Measurements from ENCODE around the gene CD3E. TPM values are rescaled to one million over a fixed set of nuclear protein-coding genes. Genes with fewer than 3 reads are reported as not detected.

Gene CD3E
- total and polyA plus RNA-seq, 2 donors (not counting 1 experiment from before 2014, with no cell fraction given): 1.0 to 1.7 TPM

GRCh38 chr11:118364956-118365615 lies 60.6 kb downstream of the CD3E start:
- no peak overlapping the region for H3K27ac Mint-ChIP-seq
- H3K27me3 Mint-ChIP-seq: no peaks in the 10 kb centered on the region
- WGBS (ENCODE audit: insufficient coverage): 100% methylated on average over 1 of the region's 3 CpGs

More at GRCh38 chr11:118364956-118365615, 60.6 kb downstream of the CD3E start:
- Mint-ChIP-seq H3K9me3 (ENCODE audit: insufficient read depth) (no peaks in the 10 kb centered on the region), H3K4me3 (no peak overlapping the region), H3K4me1 (peaks cover 27% of the 10 kb centered on the region)
- no peak overlapping the region for H3K27ac ChIP-seq (ENCODE audit: low read length in 2 of 2)
- TF ChIP-seq EZH2 (IDR thresholded peaks at IDR 0.05; ENCODE audit: borderline replicate concordance, insufficient read depth, low read depth, low read length, poor library complexity, severe bottlenecking) (no peak), CTCF (IDR thresholded peaks at IDR 0.05) (no peak)
- ChIA-PET CTCF (interaction anchor here (0.7 to 2.6 kb wide), 4 partner anchors 12 to 982 kb away, joined by 3 to 8 read pairs (median 6); no protein-coding TSS in a partner anchor), POLR2A (no interaction called here)
- peaks cover 8 to 59% of the 10 kb centered on the region in 2 experiments for H3K36me3 ChIP-seq (replicated peaks in 1 of 2; ENCODE audit: control extremely low read depth in 1 of 2, control insufficient read depth in 1 of 2, extremely low read depth in 1 of 2, insufficient read depth in 2 of 2, low read length in 1 of 2)
- intact Hi-C loops (cut with micrococcal nuclease): no loop called here
- peaks cover 21% of the 10 kb centered on the region for H4K20me1 ChIP-seq (ENCODE audit: control insufficient read depth, insufficient read depth, low read length, poor library complexity, severe bottlenecking)
- no peak overlapping the region for H3K4me3 ChIP-seq (ENCODE audit: control extremely low read depth in 1 of 5, extremely low read depth in 1 of 5, insufficient read depth in 1 of 5, low read depth in 2 of 5, low read length in 4 of 5)
- no peak overlapping the region for H3K9ac ChIP-seq (ENCODE audit: low read length)
- H2AFZ ChIP-seq (ENCODE audit: insufficient read depth, low read depth, low read length, poor library complexity, severe bottlenecking): no peak overlapping the region
- DNase-seq (no peak), ATAC-seq (ENCODE audit: low read depth) (no peak)
- H3K4me1 ChIP-seq (ENCODE audit: control insufficient read depth in 2 of 2, insufficient read depth in 2 of 2, low read length in 2 of 2): peaks cover 12 to 14% of the 10 kb centered on the region in 2 donors
- H3K9me3 ChIP-seq (ENCODE audit: control extremely low read depth in 1 of 3, control insufficient read depth in 2 of 3, insufficient read depth in 1 of 3, low read length in 2 of 3): no peaks in the 10 kb centered on the region
- peaks cover 59% of the 10 kb centered on the region for H3K79me2 ChIP-seq (ENCODE audit: control insufficient read depth, insufficient read depth, low read length)
- H3K27me3 ChIP-seq (replicated peaks in 1 of 4; ENCODE audit: control extremely low read depth in 1 of 4, control insufficient read depth in 3 of 4, insufficient read depth in 4 of 4, low read length in 3 of 4): no peaks in the 10 kb centered on the region
- H3K4me2 ChIP-seq (replicated peaks; ENCODE audit: low read depth, low read length, poor library complexity, severe bottlenecking): no peak overlapping the region

Small RNA genes within 50 kb of the gene (small RNA-seq; reads per million reads assigned to genes)
- not detected for gene AP001582.1 (ENCODE audit: insufficient read length, low read depth, low replicate concordance)

Other genes with a start within 250 kb of the CD3E start
- gene TMPRSS4, start 227.7 kb upstream of the CD3E start, total RNA-seq: not detected in 2 replicates
- gene TMPRSS4, start 227.7 kb upstream of the CD3E start, polyA plus RNA-seq: not detected in 2 replicates
- 4.5 and 4.8 TPM in 2 replicates for gene SMIM35, start 217.8 kb upstream of the CD3E start, total RNA-seq
- 1.3 TPM in 2 replicates for gene SMIM35, start 217.8 kb upstream of the CD3E start, polyA plus RNA-seq
- not detected in 2 replicates for gene SCN4B, start 151.9 kb upstream of the CD3E start, total RNA-seq
- not detected in 2 replicates for gene SCN4B, start 151.9 kb upstream of the CD3E start, polyA plus RNA-seq
- gene SCN2B, start 128.1 kb upstream of the CD3E start, total RNA-seq: not detected in 2 replicates
- not detected in 2 replicates for gene SCN2B, start 128.1 kb upstream of the CD3E start, polyA plus RNA-seq
- gene JAML, start 79.7 kb upstream of the CD3E start, total RNA-seq: 9.6 and 9.7 TPM in 2 replicates
- 1.0 and 2.4 TPM in 2 replicates for gene JAML, start 79.7 kb upstream of the CD3E start, polyA plus RNA-seq
- gene MPZL3, start 52.4 kb upstream of the CD3E start, total RNA-seq: 4.2 and 4.9 TPM in 2 replicates
- gene MPZL3, start 52.4 kb upstream of the CD3E start, polyA plus RNA-seq: 1.4 and 1.5 TPM in 2 replicates
- 1.2 TPM in 1 of 2 replicates, not detected in the other for gene MPZL2, start 40.4 kb upstream of the CD3E start, total RNA-seq
- gene MPZL2, start 40.4 kb upstream of the CD3E start, polyA plus RNA-seq: 0.10 TPM in 1 of 2 replicates, not detected in the other
- 0.79 and 1.4 TPM in 2 replicates for gene CD3D, start 38.0 kb downstream of the CD3E start, total RNA-seq
- 1.7 and 7.0 TPM in 2 replicates for gene CD3D, start 38.0 kb downstream of the CD3E start, polyA plus RNA-seq
- gene CD3G, start 39.6 kb downstream of the CD3E start, total RNA-seq: 0.34 TPM in 2 replicates
- 0.76 and 0.98 TPM in 2 replicates for gene CD3G, start 39.6 kb downstream of the CD3E start, polyA plus RNA-seq
- gene UBE4A, start 54.9 kb downstream of the CD3E start, total RNA-seq: 37.3 and 37.7 TPM in 2 replicates
- 14.7 and 15.2 TPM in 2 replicates for gene UBE4A, start 54.9 kb downstream of the CD3E start, polyA plus RNA-seq
- gene ATP5MG, start 96.9 kb downstream of the CD3E start, total RNA-seq: 111 and 118 TPM in 2 replicates
- 142 and 168 TPM in 2 replicates for gene ATP5MG, start 96.9 kb downstream of the CD3E start, polyA plus RNA-seq
- 175 and 198 TPM in 2 replicates for gene KMT2A, start 131.8 kb downstream of the CD3E start, total RNA-seq
- gene KMT2A, start 131.8 kb downstream of the CD3E start, polyA plus RNA-seq: 32.1 and 42.5 TPM in 2 replicates
- 0.73 and 0.79 TPM in 2 replicates for gene TTC36, start 222.7 kb downstream of the CD3E start, total RNA-seq
- gene TTC36, start 222.7 kb downstream of the CD3E start, polyA plus RNA-seq: 0.19 TPM in 1 of 2 replicates, not detected in the other
- gene TMEM25, start 226.5 kb downstream of the CD3E start, total RNA-seq: 16.3 and 16.9 TPM in 2 replicates
- gene TMEM25, start 226.5 kb downstream of the CD3E start, polyA plus RNA-seq: 19.2 and 21.4 TPM in 2 replicates